HepG2 (cell line): ENCODE data around the gene NELL1. TPM values are rescaled to one million over a fixed set of nuclear protein-coding genes. Genes with fewer than 3 reads are reported as not detected.

Experiments used
- ATAC-seq: fragments of 200-7000 bp; cut with Tn5 transposase; 3 replicates; pipeline ENCODE4 v1.9.1; 2020; ENCODE audit warnings: mild to moderate bottlenecking, moderate library complexity
- BruUV-seq: library from RNA; stranded (reverse); fragments of 400-500 nt; replicated peaks from 2 replicates; lab custom pipeline; 2021; lab: Mats Ljungman, UMichigan
- CTCF ChIA-PET: fragments of 300-600 bp; formaldehyde crosslinking; extraction: SDS; loops from one replicate; lab custom pipeline; 2021; ENCODE audit warnings: low total read pairs, inconsistent platforms, low intra/inter-chr PET ratio; lab: Yijun Ruan, JAX
- POLR2A ChIA-PET: fragments of 350-600 bp; sonication (Branson Sonifier 250); formaldehyde crosslinking; loops from one replicate; lab custom pipeline; 2020; ENCODE audit warnings: antibody characterized with exemption, inconsistent platforms; lab: Yijun Ruan, JAX
- DNase-seq: peaks from one replicate; pipeline ENCODE4 v3.0.0-alpha.2; 2015; ENCODE audit warnings: low spot score
- FAIRE-seq: peaks from 3 replicates; lab custom pipeline; 2011; peaks lifted over from hg19 to GRCh38; lab: Jason Lieb, UNC
- H2AFZ ChIP-seq: one replicate; pipeline ENCODE4 v1.6.1; 2011; ENCODE audit warnings: low read length, inconsistent platforms
- H3K27ac ChIP-seq: fragments of 300-600 bp; 3 replicates; pipeline ENCODE4 v1.8.0; 2011; ENCODE audit warnings: mixed run types, mild to moderate bottlenecking, mixed read lengths, low read length, inconsistent platforms; ENCODE audit not compliant: insufficient read depth; ENCODE audit errors: extremely low read length
- H3K27me3 ChIP-seq, 2 experiments: fragments of 200-600 bp in 1 of 2; 2 replicates in 1 of 2; 3 replicates in 1 of 2; pipeline versions ENCODE4 v1.6.0 to v1.8.0; 2011; ENCODE audit warnings: low read length in 2 of 2, mild to moderate bottlenecking in 2 of 2, moderate library complexity in 2 of 2, inconsistent platforms in 1 of 2; ENCODE audit not compliant: insufficient read depth in 2 of 2, control insufficient read depth in 1 of 2
- H3K36me3 ChIP-seq, 2 experiments: fragments of 200-600 bp in 1 of 2; replicated peaks in 1 of 2; 2 replicates in 1 of 2; 3 replicates in 1 of 2; pipeline versions ENCODE4 v1.5.1 to v1.8.0; 2011; ENCODE audit warnings: low read length in 2 of 2, inconsistent platforms in 1 of 2; ENCODE audit not compliant: insufficient read depth in 2 of 2, control insufficient read depth in 1 of 2
- H3K4me1 ChIP-seq: 2 replicates; pipeline ENCODE4 v1.5.1; 2012; ENCODE audit warnings: low read length, inconsistent platforms; ENCODE audit not compliant: insufficient read depth
- H3K4me2 ChIP-seq: 2 replicates; pipeline ENCODE4 v1.6.0; 2011; ENCODE audit warnings: low read depth, low read length, inconsistent platforms
- H3K4me3 ChIP-seq, 3 experiments: fragments of 200-600 bp in 1 of 3; sonication (generic), shearing (Covaris generic) in 1 of 3; replicated peaks in 1 of 3; 2 replicates each; pipeline ENCODE4 v1.5.1; 2011 to 2016; ENCODE audit warnings: low read length in 3 of 3, inconsistent platforms in 2 of 3, low read depth in 2 of 3, mild to moderate bottlenecking in 2 of 3, control low read depth in 1 of 3, mixed read lengths in 1 of 3; ENCODE audit not compliant: insufficient read depth in 1 of 3
- H3K79me2 ChIP-seq: one replicate; pipeline ENCODE4 v1.6.1; 2011; ENCODE audit warnings: low read length, inconsistent platforms; ENCODE audit not compliant: insufficient read depth
- H3K9ac ChIP-seq: 2 replicates; pipeline ENCODE4 v1.6.0; 2011; ENCODE audit warnings: mild to moderate bottlenecking, low read depth, low read length, inconsistent platforms; ENCODE audit not compliant: insufficient read depth
- H3K9me3 ChIP-seq: 2 replicates; pipeline ENCODE4 v1.5.1; 2012; ENCODE audit warnings: mild to moderate bottlenecking, low read length
- H4K20me1 ChIP-seq: 2 replicates; pipeline ENCODE4 v1.6.0; 2011; ENCODE audit warnings: inconsistent platforms, mild to moderate bottlenecking, low read length, moderate library complexity; ENCODE audit not compliant: insufficient read depth
- FIP1L1 ChIP-seq: fragments of 200-400 bp; formaldehyde crosslinking; IDR thresholded peaks from 2 replicates; pipeline ENCODE4 v1.6.1; 2018; ENCODE audit warnings: low read depth, mild to moderate bottlenecking, low read length, moderate library complexity, borderline replicate concordance; ENCODE audit not compliant: insufficient read depth
- PATZ1 ChIP-seq: sonication (generic); formaldehyde crosslinking; IDR thresholded peaks from 2 replicates; pipeline ENCODE4 v1.4.0; 2020; ENCODE audit warnings: missing genetic modification reagents
- TBX3 ChIP-seq: fragments of 450-650 bp; IDR thresholded peaks from 2 replicates; pipeline ENCODE4 v1.6.1; 2017; ENCODE audit warnings: antibody characterized with exemption, mild to moderate bottlenecking, inconsistent platforms, borderline replicate concordance
- ZNF7 ChIP-seq: IDR thresholded peaks from 2 replicates; pipeline ENCODE4 v1.6.1; 2016; ENCODE audit warnings: missing biosample characterization, missing genetic modification reagents
- ZNF891 ChIP-seq: sonication (generic); formaldehyde crosslinking; IDR thresholded peaks from 2 replicates; pipeline ENCODE4 v1.5.0; 2020; ENCODE audit warnings: mild to moderate bottlenecking, missing genetic modification reagents
- WGBS: methylation state at CpG from one replicate; pipeline ENCODE4 v1.1.6; 2017; ENCODE audit warnings: low lambda C conversion rate; 5-methylcytosine and 5-hydroxymethylcytosine counted together
- in situ Hi-C: cut with HindIII; loops from 2 replicates; pipeline ENCODE4 v1.10.0; 2017; ENCODE audit warnings: low pct_unique_long_range_greater_than_20kb; ENCODE audit not compliant: extremely low pct_ligation_motif_present
- intact Hi-C: fragments of 100-400 bp; cut with micrococcal nuclease; formaldehyde crosslinking; loops from one replicate; pipeline ENCODE4 v1.10.0; 2022; ENCODE audit not compliant: unreplicated experiment
- polyA plus RNA-seq, 8 experiments: library from polyadenylated mRNA; depleted of rRNA in 3 of 8; stranded (reverse) in 7 of 8; unstranded in 1 of 8; fragments of >200 nt; fragmentation: Illumina TruSeq in 4 of 8; extraction: Trizol in 4 of 8; gene quantifications; 2 replicates each; pipeline versions ENCODE4 v1.2.1 to v1.2.3, GENCODE V29; 2011 to 2016; ENCODE audit warnings: low read depth in 4 of 8, missing spikeins in 1 of 8, mixed read lengths in 1 of 8; ENCODE audit not compliant: insufficient read depth in 1 of 8
- total RNA-seq, 5 experiments: library from RNA; depleted of rRNA; stranded (reverse); fragments of >200 nt; fragmentation: Illumina TruSeq; extraction: Trizol; gene quantifications; 2 replicates each; pipeline ENCODE4 v1.2.3, GENCODE V29; 2016; ENCODE audit warnings: low read depth in 1 of 5

Gene NELL1
- total and polyA plus RNA-seq, 2 of the 13 experiments (the other 11 are each of a cell fraction or from before 2014, with no cell fraction given) = not detected

DNA sequence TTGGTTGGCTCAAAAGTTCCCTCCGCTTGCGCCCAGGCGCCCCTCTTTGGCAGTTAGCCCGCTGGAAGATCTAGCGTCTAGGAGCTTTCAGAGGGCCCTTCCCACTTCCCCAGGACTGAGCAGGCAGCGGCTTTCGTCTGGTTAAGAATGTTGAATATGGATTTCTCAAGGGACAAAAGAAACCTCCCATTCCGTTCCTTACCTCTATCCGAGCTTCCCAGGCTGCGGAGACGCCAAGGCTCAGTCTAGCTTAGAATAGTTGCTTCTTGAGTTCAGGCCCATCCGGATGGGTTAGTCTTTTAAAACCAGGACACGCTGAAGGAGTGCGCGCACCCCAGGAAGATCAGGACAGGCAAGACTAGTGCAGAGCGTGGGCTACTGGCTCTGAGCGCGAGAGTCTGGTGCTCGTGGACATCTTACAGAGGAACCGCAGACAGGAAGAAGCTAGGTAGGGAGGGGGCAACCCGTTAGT lies 1.6 kb downstream of the NELL1 start:
- FAIRE-seq = no peak
- in situ Hi-C loops = loop anchor here (25.0 kb wide), 1 partner anchor 1466 kb away; no protein-coding TSS in a partner anchor

More for the DNA sequence above, 1.6 kb downstream of the NELL1 start:
- Histone ChIP-seq H3K9me3 (no peaks in the 10 kb centered on the region), H3K79me2 (no peaks in the 10 kb centered on the region), H3K4me1 (no peaks in the 10 kb centered on the region), H3K4me2 (no peak overlapping the region), H3K9ac (no peak overlapping the region), H3K27me3 (peaks cover 3 to 52% of the 10 kb centered on the region in 2 experiments), H2AFZ (no peak overlapping the region), H4K20me1 (no peaks in the 10 kb centered on the region), H3K27ac (no peak overlapping the region), H3K4me3 (no peak overlapping the region), H3K36me3 (no peaks in the 10 kb centered on the region)
- 18% methylated on average over 18 of the region's 21 CpGs for WGBS
- ATAC-seq = no peak
- ChIA-PET CTCF (no interaction called here), POLR2A (no interaction called here)
- no peak for DNase-seq
- no peak for TF ChIP-seq FIP1L1
- TF ChIP-seq TBX3 = no peak
- no peak for TF ChIP-seq ZNF891 (CRISPR knock-in tag)
- no peak for TF ChIP-seq ZNF7 (CRISPR knock-in tag)
- TF ChIP-seq PATZ1 (CRISPR knock-in tag) = no peak
- intact Hi-C loops = no loop called here
- BruUV-seq = no TSS peak
